Endothelial cell (in vitro differentiated cells): ENCODE results near the gene C9orf153. TPM values are rescaled to one million over a fixed set of nuclear protein-coding genes. Genes with fewer than 3 reads are reported as not detected.
"Not testable (repeated sequence)": the region's sequence is repeated elsewhere in the genome, so short reads cannot be mapped to it uniquely, and the experiment has no call there.

ENCODE experiments used
- DNase-seq: peaks from one replicate; pipeline ENCODE4 v3.0.0; 2021; ENCODE audit warnings: low spot score
- H3K27ac Mint-ChIP-seq: one replicate; pipeline ENCODE4 v1.8.0; 2021; ENCODE audit warnings: mixed read lengths, inconsistent platforms; ENCODE audit not compliant: unreplicated experiment
- H3K27me3 Mint-ChIP-seq: one replicate; pipeline ENCODE4 v1.8.0; 2021; ENCODE audit warnings: mild to moderate bottlenecking, moderate library complexity, mixed read lengths, inconsistent platforms; ENCODE audit not compliant: unreplicated experiment
- H3K36me3 Mint-ChIP-seq: one replicate; pipeline ENCODE4 v1.8.0; 2021; ENCODE audit warnings: mild to moderate bottlenecking, low read depth, mixed read lengths, inconsistent platforms; ENCODE audit not compliant: unreplicated experiment
- H3K4me1 Mint-ChIP-seq: one replicate; pipeline ENCODE4 v1.8.0; 2021; ENCODE audit warnings: mild to moderate bottlenecking, mixed read lengths, inconsistent platforms; ENCODE audit not compliant: unreplicated experiment
- H3K4me3 Mint-ChIP-seq: one replicate; pipeline ENCODE4 v1.8.0; 2021; ENCODE audit warnings: mild to moderate bottlenecking, mixed read lengths, inconsistent platforms; ENCODE audit not compliant: unreplicated experiment
- H3K9me3 Mint-ChIP-seq: one replicate; pipeline ENCODE4 v1.8.0; 2021; ENCODE audit warnings: mixed read lengths, inconsistent platforms; ENCODE audit not compliant: unreplicated experiment
- CTCF ChIP-seq: fragments of 200-600 bp; sonication (generic); IDR thresholded peaks from one replicate; pipeline ENCODE4 v1.5.0; 2021; ENCODE audit warnings: antibody characterized with exemption; ENCODE audit not compliant: unreplicated experiment
- total RNA-seq: library from RNA; stranded (reverse); fragmentation: NEBNext Ultra II Directional; extraction: Animal tissue kit (Norgen Biotek cat#: 25700); gene quantifications from one replicate; pipeline ENCODE4 v1.2.1, GENCODE V29; 2021; ENCODE audit not compliant: unreplicated experiment

Gene C9orf153
- total RNA-seq, 1 donor from 2014 or later: 0.36 TPM

- Mint-ChIP-seq H3K36me3 (no peaks in the 10 kb centered on the region), H3K4me1 (no peaks in the 10 kb centered on the region), H3K4me3 (no peak overlapping the region), H3K27me3 (no peaks in the 10 kb centered on the region), H3K9me3 (no peaks in the 10 kb centered on the region), H3K27ac (no peak overlapping the region)
- TF ChIP-seq CTCF: peak; percentile 84
- DNase-seq: peak; percentile 13
Measured at GRCh38 chr9:86202338-86202882, 57.0 kb downstream of the C9orf153 start.

DNA sequence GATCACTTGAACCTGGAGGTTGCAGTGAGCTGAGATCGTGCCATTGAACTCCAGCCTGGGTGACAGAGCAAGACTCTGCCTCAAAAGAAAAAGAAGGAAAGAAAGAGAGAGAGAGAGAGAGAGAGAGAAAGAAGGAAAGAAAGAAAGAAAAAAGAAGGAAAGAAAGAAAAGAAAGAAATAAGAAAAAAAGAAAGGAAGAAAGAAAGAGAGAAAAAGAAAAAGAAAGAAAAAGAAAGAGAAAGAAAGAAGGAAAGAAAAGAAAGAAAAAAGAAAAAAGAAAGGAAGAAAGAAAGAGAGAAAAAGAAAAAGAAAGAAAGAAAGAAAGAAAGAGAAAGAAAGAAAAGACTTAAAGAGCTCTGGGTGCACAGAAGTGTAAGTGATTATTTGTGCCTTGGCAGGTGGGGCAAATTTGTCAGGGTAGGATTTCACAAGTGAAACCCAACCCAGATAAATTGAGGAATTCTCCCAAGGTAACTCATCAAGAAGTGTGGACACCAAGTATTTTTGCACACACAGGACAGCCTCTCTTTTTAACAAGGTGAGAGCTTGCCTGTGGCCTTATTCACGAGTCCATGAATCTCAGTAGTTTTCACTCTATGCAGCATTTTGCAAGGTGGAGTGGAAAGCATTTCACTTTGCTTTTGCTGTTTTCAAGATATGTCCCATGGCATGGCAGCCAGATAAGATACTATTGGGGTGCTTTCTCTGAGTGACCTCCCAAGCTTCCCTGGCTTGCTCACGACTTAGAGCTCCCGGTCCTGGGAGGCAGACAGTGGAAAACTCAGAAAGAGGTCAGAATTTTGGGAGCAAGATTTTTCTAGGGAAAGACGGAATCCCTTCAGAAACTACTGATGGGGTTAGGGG is 57.8 kb downstream of the C9orf153 start:
- H3K9me3 Mint-ChIP-seq: no peaks in the 10 kb centered on the region
- H3K27ac Mint-ChIP-seq: no peak overlapping the region
- H3K36me3 Mint-ChIP-seq: no peaks in the 10 kb centered on the region
- H3K4me3 Mint-ChIP-seq: no peak overlapping the region
- no peaks in the 10 kb centered on the region for H3K27me3 Mint-ChIP-seq
- no peak for TF ChIP-seq CTCF
- no peak for DNase-seq
- H3K4me1 Mint-ChIP-seq: no peaks in the 10 kb centered on the region

- Mint-ChIP-seq H3K27ac (no peak overlapping the region), H3K9me3 (no peaks in the 10 kb centered on the region), H3K27me3 (no peaks in the 10 kb centered on the region), H3K4me1 (no peaks in the 10 kb centered on the region), H3K4me3 (no peak overlapping the region), H3K36me3 (no peaks in the 10 kb centered on the region)
- TF ChIP-seq CTCF: no peak
- DNase-seq: no peak
Measured at GRCh38 chr9:86200599-86201162, 58.8 kb downstream of the C9orf153 start.

DNA sequence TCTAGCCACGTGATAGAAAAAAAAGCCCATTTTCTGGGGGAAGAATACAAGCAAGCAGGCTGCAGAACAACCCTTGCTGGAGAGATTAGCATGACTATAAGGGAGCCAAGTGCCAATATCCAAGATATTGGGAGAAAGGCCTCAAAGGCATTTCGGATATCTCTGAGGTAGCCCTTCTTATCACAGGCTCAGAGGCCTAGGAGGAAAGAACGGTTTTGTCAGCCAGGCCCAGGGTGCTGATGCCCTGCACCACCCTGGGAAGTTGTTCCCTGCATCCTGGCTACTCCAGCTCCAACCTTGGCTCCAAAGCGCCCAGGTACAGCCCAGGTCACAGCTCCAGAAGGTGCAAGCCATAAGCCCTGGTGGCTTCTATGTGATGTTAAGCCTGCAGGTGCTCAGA is 66.4 kb downstream of the C9orf153 start:
- Mint-ChIP-seq H3K4me3 (no peak overlapping the region), H3K27me3 (peaks cover 5% of the 10 kb centered on the region), H3K4me1 (peaks cover 4% of the 10 kb centered on the region), H3K36me3 (peaks cover 8% of the 10 kb centered on the region), H3K9me3 (peaks cover 11% of the 10 kb centered on the region), H3K27ac (no peak overlapping the region)
- TF ChIP-seq CTCF: no peak
- DNase-seq: no peak

GRCh38 chr9:86190700-86191099 is 68.8 kb downstream of the C9orf153 start:
- H3K4me1 Mint-ChIP-seq, H3K4me3 Mint-ChIP-seq, H3K27ac Mint-ChIP-seq, DNase-seq, H3K36me3 Mint-ChIP-seq, H3K27me3 Mint-ChIP-seq: not testable (repeated sequence)
- H3K9me3 Mint-ChIP-seq: peaks cover 11% of the 10 kb centered on the region
